ENCODE data around the gene NPR2.

The NPR2 gene

DNA sequence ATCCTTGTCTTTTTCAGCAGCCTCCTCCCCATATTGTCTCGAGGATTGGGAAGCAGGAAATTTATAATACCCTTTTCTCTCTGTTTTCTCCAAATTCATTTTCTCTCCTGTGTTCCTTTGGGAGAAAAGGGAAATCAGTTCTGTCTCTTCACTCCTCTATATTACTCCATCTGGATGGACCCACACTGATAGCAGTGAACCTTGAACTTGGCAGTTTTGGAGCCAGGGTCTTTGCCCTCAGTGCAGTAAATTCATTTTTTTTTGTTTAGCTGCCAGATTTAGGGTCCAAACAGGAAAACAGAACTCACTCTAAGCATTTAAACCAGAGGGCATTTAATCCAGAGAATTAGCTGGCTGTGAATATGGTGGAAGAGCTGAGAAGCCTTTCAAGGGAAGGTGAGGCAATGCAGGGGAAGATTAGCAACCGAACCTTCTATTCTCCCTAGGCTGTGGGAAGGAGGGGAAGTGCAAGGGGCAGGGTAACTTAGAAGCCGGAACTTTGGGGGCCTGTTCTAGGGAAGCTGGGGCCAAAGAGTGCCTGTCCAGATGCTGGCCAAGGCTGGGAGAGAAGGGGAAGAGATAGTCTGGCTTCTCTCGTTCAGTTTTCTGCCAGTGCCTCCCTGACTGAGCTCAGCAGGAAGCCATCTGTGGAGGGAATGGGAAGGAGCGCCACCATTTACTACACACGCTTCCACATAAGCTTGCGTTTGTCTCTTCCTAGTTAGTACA, 16.3 kb upstream of the NPR2 start:
- TF ChIP-seq CTCF (IDR thresholded peaks at IDR 0.05; ENCODE audit: low read depth, low read length) = no peak
- DNase-seq (ENCODE audit: extremely low read depth, low read depth) = no peak

DNA sequence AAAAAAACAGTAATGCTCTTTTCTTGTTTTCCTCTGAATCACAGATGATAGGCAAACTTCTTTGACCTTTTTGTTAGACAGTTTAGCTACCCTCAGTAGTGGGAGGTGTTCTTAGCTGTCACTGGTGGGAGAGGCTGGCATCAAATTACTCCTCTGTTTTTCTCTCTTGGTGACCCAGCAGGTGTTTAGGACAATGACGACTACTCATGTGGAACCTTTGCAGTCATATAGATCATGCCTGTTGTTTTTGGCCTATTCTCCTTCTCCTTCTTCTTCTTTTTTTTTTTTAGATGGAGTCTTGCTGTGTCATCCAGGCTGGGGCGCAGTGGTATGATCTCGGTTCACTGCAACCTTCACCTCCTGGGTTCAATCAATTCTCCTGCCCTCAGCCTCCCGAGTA, 15.4 kb upstream of the NPR2 start:
- DNase-seq (ENCODE audit: extremely low read depth, low read depth) = no peak
- TF ChIP-seq CTCF (IDR thresholded peaks at IDR 0.05; ENCODE audit: low read depth, low read length) = no peak

DNA sequence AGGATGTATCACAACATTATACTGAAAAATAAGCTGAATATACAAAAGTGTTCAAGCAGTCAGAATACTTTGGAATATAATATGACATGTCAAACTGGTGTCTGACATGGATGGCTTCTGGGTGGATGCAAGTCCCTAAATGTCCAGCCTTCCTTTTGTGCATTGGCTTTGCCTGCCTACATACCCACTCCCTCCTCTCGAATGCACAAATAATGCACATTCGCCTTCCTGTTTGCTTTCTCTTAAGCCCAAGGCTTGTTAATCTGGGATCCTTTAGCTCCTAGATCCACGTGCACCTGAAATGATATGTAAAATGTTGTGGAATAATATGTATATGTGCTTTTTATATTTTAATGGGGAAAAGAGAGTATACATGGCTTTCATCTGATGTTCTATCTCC, 12.9 kb upstream of the NPR2 start:
- TF ChIP-seq CTCF (IDR thresholded peaks at IDR 0.05; ENCODE audit: low read depth, low read length) = no peak
- DNase-seq (ENCODE audit: extremely low read depth, low read depth) = no peak

DNA sequence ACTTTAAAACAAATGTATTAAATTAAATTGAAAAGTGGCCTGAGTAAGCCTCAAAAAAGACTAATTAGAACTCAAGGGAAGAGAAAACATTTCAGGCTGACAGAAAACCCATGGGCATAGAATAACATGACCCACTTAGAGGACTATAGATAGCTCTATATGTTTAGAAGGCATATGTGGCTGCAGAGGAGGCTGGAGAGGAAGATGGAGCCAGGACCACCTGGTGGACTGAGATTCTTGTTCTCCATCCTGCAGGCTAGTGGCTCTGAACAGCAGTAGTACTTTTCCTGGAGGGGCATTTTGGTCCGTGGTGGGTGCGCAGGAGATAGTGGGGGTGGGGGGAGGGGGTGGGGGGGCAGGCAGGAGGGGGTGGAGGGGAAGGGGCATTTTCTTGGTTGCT, 10.3 kb upstream of the NPR2 start:
- DNase-seq (ENCODE audit: extremely low read depth, low read depth) = no peak
- no peak for TF ChIP-seq CTCF (IDR thresholded peaks at IDR 0.05; ENCODE audit: low read depth, low read length)

- no peak for TF ChIP-seq CTCF (IDR thresholded peaks at IDR 0.05; ENCODE audit: low read depth, low read length)
- no peak for DNase-seq (ENCODE audit: extremely low read depth, low read depth)
Measured at GRCh38 chr9:35783418-35783817, 8.0 kb upstream of the NPR2 start.

- no peak for TF ChIP-seq CTCF (IDR thresholded peaks at IDR 0.05; ENCODE audit: low read depth, low read length)
- no peak for DNase-seq (ENCODE audit: extremely low read depth, low read depth)
Measured at GRCh38 chr9:35789541-35789940, 1.9 kb upstream of the NPR2 start.

GRCh38 chr9:35790025-35790384, 1.4 kb upstream of the NPR2 start:
- no peak for TF ChIP-seq CTCF (IDR thresholded peaks at IDR 0.05; ENCODE audit: low read depth, low read length)
- DNase-seq (ENCODE audit: extremely low read depth, low read depth) = no peak
